ENCODE measurements around the gene WFDC8. TPM values are rescaled to one million over a fixed set of nuclear protein-coding genes. Genes with fewer than 3 reads are reported as not detected.

Gene WFDC8
- total RNA-seq, 1 experiment from 2014 or later = not detected

DNA sequence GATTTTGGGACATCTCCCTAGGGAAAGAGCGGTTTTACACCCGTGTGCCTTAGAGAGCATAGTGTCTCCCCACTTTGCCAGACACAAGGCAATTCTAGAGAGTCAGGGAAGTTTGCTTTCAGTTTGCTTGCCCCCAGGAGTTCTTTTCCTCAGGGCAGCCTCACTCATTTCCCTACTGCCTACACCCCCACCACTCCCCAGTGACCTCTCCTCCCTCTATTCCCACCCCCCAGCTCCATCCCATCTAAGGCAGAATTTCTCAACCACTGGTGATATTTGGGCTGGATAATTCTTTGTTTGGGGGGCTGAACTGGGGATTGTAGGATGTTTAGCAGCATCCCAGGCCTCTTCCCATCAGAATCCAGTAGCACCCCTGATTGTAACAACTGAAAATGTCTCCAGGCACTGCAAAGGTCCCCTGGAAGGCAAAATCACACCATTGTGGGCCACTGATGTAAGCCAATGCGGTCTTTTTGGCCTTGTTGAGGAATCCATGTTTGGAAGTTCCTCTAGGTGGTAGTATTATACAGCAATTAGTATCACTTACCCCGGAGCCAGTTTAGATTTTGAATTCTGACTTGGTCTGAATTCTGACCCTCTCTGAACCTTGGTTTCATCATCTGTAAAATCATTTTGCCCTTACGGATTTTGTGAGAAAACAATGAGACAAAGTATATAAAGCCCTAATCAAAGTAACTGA lies 33.2 kb downstream of the WFDC8 start:
- Mint-ChIP-seq H3K36me3 (ENCODE audit: insufficient read depth, unreplicated experiment) (no peaks in the 10 kb centered on the region), H3K4me1 (ENCODE audit: low read depth, unreplicated experiment) (no peaks in the 10 kb centered on the region), H3K27me3 (ENCODE audit: insufficient read depth, unreplicated experiment) (peaks cover 35% of the 10 kb centered on the region), H3K9me3 (ENCODE audit: unreplicated experiment) (peaks cover 10% of the 10 kb centered on the region), H3K27ac (ENCODE audit: unreplicated experiment) (no peak overlapping the region), H3K4me3 (ENCODE audit: unreplicated experiment) (no peak overlapping the region)
- H3K4me3 ChIP-seq (ENCODE audit: low read depth, low read length) = no peak overlapping the region
- intact Hi-C loops (cut with micrococcal nuclease; ENCODE audit: unreplicated experiment) = loop anchor here (1.0 to 2.0 kb wide), 4 partner anchors 31 to 227 kb away; no protein-coding TSS in a partner anchor
- DNase-seq = peak in 1 of 2 experiments; percentile 69
- H3K36me3 ChIP-seq (ENCODE audit: control insufficient read depth, insufficient read depth, low read length) = no peaks in the 10 kb centered on the region
- H3K27me3 ChIP-seq (replicated peaks; ENCODE audit: control insufficient read depth, insufficient read depth, low read length) = peaks cover 3% of the 10 kb centered on the region; the same call in 1 of the 2 replicates
- H3K4me1 ChIP-seq = no peaks in the 10 kb centered on the region
- no peaks in the 10 kb centered on the region for H3K9me3 ChIP-seq
- ChIA-PET CTCF (interaction anchor here (0.6 to 1.6 kb wide), 3 partner anchors 84 to 375 kb away, joined by 3 to 33 read pairs (median 3); partner anchors contain the start of gene WFDC10A), POLR2A (no interaction called here)
- no TSS peak for BruUV-seq (replicated peaks)
- TF ChIP-seq, protein P1, sequence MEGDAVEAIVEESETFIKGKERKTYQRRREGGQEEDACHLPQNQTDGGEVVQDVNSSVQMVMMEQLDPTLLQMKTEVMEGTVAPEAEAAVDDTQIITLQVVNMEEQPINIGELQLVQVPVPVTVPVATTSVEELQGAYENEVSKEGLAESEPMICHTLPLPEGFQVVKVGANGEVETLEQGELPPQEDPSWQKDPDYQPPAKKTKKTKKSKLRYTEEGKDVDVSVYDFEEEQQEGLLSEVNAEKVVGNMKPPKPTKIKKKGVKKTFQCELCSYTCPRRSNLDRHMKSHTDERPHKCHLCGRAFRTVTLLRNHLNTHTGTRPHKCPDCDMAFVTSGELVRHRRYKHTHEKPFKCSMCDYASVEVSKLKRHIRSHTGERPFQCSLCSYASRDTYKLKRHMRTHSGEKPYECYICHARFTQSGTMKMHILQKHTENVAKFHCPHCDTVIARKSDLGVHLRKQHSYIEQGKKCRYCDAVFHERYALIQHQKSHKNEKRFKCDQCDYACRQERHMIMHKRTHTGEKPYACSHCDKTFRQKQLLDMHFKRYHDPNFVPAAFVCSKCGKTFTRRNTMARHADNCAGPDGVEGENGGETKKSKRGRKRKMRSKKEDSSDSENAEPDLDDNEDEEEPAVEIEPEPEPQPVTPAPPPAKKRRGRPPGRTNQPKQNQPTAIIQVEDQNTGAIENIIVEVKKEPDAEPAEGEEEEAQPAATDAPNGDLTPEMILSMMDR (IDR thresholded peaks at IDR 0.05; ENCODE audit: insufficient read depth in 1 of 2, low read depth in 1 of 2, low read length in 1 of 2, severe bottlenecking in 1 of 2, unreplicated experiment in 1 of 2) = peak; percentile 66 to 88

DNA sequence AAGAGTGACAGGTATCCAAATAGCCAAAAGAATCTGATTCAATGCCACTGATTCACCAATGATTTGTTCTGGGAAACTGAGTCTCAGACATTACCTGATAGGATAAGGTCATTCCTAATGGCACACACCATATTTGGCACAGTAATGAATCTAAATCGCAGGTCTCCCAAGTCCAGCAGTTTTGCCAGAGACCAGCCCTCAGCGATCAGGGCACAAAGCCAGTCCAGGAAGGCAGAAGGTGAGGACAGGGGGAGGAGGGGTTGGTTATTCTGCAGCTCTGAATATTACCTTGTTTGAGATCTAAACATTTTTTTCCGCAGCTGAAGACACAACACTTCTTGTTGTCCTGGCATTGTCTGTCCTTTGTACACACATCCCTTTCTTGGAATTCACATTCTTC lies 33.7 kb downstream of the WFDC8 start:
- H3K27me3 Mint-ChIP-seq (ENCODE audit: insufficient read depth, unreplicated experiment) = peaks cover 34% of the 10 kb centered on the region
- no peaks in the 10 kb centered on the region for H3K36me3 Mint-ChIP-seq (ENCODE audit: insufficient read depth, unreplicated experiment)
- ChIA-PET CTCF (interaction anchor here (0.6 to 1.6 kb wide), 3 partner anchors 84 to 376 kb away, joined by 3 to 33 read pairs (median 3); partner anchors contain the start of gene WFDC10A), POLR2A (no interaction called here)
- Histone ChIP-seq H3K27me3 (replicated peaks; ENCODE audit: control insufficient read depth, insufficient read depth, low read length) (peaks cover 3% of the 10 kb centered on the region; the same call in 1 of the 2 replicates), H3K9me3 (no peaks in the 10 kb centered on the region), H3K4me1 (no peaks in the 10 kb centered on the region), H3K36me3 (ENCODE audit: control insufficient read depth, insufficient read depth, low read length) (no peaks in the 10 kb centered on the region), H3K4me3 (ENCODE audit: low read depth, low read length) (no peak overlapping the region)
- no TSS peak for BruUV-seq (replicated peaks)
- no peak for DNase-seq
- no peak overlapping the region for H3K27ac Mint-ChIP-seq (ENCODE audit: unreplicated experiment)
- TF ChIP-seq, protein P1 (IDR thresholded peaks at IDR 0.05; ENCODE audit: insufficient read depth in 1 of 2, low read depth in 1 of 2, low read length in 1 of 2, severe bottlenecking in 1 of 2, unreplicated experiment in 1 of 2) = no peak
- H3K4me1 Mint-ChIP-seq (ENCODE audit: low read depth, unreplicated experiment) = no peaks in the 10 kb centered on the region
- intact Hi-C loops (cut with micrococcal nuclease; ENCODE audit: unreplicated experiment) = no loop called here
- H3K9me3 Mint-ChIP-seq (ENCODE audit: unreplicated experiment) = peaks cover 6% of the 10 kb centered on the region
- no peak overlapping the region for H3K4me3 Mint-ChIP-seq (ENCODE audit: unreplicated experiment)

DNA sequence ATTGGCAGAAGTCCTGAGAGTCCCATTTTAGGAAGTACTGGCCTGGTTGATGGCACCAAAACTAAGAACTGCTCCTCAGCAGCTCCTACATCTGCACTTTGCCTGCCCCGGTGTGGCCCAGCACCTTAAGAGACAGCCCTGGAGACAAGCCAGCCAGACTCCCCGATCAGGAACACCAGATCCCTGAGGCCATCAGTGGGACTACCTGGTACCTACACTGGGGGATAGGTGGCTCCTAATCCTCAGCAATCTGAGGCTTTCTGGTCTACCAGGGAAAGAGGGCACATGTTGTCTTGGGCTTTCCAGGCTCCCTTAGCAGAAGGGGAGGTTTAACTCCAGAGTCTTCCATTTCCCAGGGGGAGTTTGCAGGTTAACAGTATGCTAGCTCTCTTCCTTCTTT lies 39.7 kb downstream of the WFDC8 start, which contains the start of gene WFDC6:
Gene WFDC6 (minus strand): TSS at position 101 of the 400 bp plus-strand sequence. CDS start 75 bp downstream, at position 26.
- TF ChIP-seq, protein P1 (IDR thresholded peaks at IDR 0.05; ENCODE audit: insufficient read depth in 1 of 2, low read depth in 1 of 2, low read length in 1 of 2, severe bottlenecking in 1 of 2, unreplicated experiment in 1 of 2) = no peak
- Mint-ChIP-seq H3K27me3 (ENCODE audit: insufficient read depth, unreplicated experiment) (peaks cover 25% of the 10 kb centered on the region), H3K36me3 (ENCODE audit: insufficient read depth, unreplicated experiment) (no peaks in the 10 kb centered on the region), H3K4me3 (ENCODE audit: unreplicated experiment) (no peak within 1 kb of the TSS), H3K27ac (ENCODE audit: unreplicated experiment) (no peak within 1 kb of the TSS), H3K9me3 (ENCODE audit: unreplicated experiment) (no peaks in the 10 kb centered on the region), H3K4me1 (ENCODE audit: low read depth, unreplicated experiment) (no peaks in the 10 kb centered on the region)
- ChIA-PET CTCF (interaction anchor here (3.1 kb wide), 1 partner anchor 232 kb away, joined by 19 read pairs; no protein-coding TSS in a partner anchor), POLR2A (no interaction called here)
- DNase-seq = no peak
- no peak within 1 kb of the TSS for H3K4me3 ChIP-seq (ENCODE audit: low read depth, low read length)
- no peaks in the 10 kb centered on the region for H3K9me3 ChIP-seq
- intact Hi-C loops (cut with micrococcal nuclease; ENCODE audit: unreplicated experiment) = no loop called here
- no peaks in the 10 kb centered on the region for H3K36me3 ChIP-seq (ENCODE audit: control insufficient read depth, insufficient read depth, low read length)
- no TSS peak for BruUV-seq (replicated peaks)
- H3K4me1 ChIP-seq = no peaks in the 10 kb centered on the region
- peaks cover 6% of the 10 kb centered on the region for H3K27me3 ChIP-seq (replicated peaks; ENCODE audit: control insufficient read depth, insufficient read depth, low read length)
